GM23248 (cell line): ENCODE data around the gene ZNF554.

Source experiments
- EZH2 ChIP-seq: fragments of 200-600 bp; sonication (generic); IDR thresholded peaks from 2 replicates; pipeline ENCODE4 v1.6.1; 2018; ENCODE audit warnings: antibody characterized with exemption, mild to moderate bottlenecking; ENCODE audit not compliant: insufficient read depth, poor library complexity, severe bottlenecking
- EZH2phosphoT487 ChIP-seq: fragments of 200-600 bp; sonication (generic); IDR thresholded peaks from 2 replicates; pipeline ENCODE4 v1.6.1; 2018; ENCODE audit warnings: antibody characterized with exemption, moderate library complexity, mild to moderate bottlenecking, low read depth; ENCODE audit not compliant: insufficient read depth

GRCh38 chr19:2791876-2792275 lies 27.8 kb upstream of the ZNF554 start:
- TF ChIP-seq EZH2 (no peak), EZH2phosphoT487 (no peak)
